Right kidney (tissue), 1 donor: ENCODE results near the gene GRIK2.

ENCODE experiments used
- DNase-seq: peaks from one replicate; pipeline ENCODE4 v3.0.0-alpha.2; 2016

GRIK2 gene

DNA sequence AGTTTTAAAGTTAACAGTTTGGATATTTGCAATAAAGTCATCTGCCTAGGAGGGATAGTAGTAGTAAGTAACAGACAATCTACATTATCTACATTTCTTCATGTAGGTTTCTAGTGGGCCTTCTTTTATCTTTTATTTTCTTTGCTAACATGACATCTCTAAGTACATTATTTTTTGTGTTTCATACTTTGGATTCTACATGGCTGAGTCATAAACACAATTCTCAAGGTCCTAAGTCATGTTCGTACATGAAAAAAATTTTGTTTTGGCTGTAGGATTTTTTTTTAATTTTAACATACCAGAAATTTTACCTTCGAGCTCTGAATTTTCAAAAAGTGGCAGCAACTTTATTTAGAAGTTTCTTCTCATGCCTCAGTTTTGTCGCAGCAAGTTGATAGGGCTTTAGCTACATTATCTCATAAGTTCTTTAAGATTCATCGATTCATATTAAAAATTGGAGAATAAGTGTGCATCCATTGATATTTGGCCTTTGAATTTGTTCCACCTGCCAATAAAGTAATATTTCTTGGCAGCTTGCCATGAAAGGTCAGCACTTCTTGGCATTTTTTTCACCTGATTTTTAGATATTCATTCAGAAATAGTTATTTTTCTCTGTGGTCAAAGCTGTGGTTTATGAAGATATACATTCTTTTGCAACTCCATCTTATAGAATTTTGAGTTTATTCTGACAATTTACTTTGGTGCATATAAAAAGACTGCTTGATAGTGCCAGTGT, 146.2 kb downstream of the GRIK2 start:
- DNase-seq = no peak

GRCh38 chr6:101541894-101542293, 148.4 kb downstream of the GRIK2 start:
- DNase-seq = no peak

DNA sequence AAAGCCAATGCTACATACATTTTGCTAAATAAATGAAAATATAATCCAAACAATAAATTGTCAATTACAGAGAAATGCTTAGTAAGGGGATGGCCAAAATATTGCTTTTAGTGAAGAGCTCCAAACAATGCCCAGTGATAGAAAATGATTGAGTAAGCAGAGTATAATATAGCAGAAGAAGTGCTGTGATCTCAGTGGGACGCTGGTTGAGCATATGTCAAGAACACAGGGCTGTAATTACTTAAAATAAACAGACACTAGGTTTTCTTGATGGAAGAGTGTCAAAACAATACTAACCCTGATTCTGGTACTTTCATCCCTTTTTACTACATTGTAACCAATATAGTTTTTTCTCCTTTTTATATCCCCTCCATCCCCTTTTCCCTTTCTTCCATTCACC, 150.3 kb downstream of the GRIK2 start:
- no peak for DNase-seq

DNA sequence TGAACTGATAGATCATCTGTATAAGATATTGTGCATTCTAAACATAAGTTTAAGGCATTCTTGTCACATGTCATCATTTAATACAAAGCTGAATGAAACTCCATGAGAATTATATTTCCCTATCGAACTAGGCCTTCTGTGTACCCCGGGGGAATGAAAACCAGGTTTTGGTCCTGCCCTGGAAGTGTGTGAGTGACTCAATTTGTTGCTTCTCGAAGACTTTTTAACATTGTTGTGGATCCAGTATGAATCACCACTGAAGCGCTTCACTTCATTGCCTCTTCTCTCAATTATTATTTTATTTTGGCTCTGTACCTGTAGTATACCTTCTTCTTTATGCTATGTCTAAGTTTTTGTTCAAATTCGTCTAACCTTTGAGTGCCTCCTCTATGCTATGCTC, 150.8 kb downstream of the GRIK2 start:
- no peak for DNase-seq

DNA sequence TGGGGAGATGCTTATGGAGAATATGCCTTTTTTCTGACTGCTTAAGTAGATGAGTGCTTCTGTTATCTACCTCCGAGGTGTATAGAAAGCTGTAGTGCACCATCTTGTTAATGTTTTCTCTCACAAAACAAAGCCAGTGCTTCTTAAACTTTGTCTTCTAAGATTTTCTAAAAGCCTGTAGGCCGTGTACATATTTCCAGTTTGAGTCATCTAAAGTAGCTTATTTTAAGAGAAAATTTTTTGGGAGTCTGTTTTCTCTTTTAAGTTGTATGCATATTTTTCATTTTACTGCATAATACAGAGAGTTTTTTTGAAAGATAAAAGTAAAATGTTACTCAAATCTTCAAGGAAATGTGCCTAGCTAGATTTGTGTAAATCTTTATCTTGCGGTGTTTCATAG, 151.7 kb downstream of the GRIK2 start:
- DNase-seq = no peak

- DNase-seq = no peak
Measured at GRCh38 chr6:101550451-101550850, 156.9 kb downstream of the GRIK2 start.

DNA sequence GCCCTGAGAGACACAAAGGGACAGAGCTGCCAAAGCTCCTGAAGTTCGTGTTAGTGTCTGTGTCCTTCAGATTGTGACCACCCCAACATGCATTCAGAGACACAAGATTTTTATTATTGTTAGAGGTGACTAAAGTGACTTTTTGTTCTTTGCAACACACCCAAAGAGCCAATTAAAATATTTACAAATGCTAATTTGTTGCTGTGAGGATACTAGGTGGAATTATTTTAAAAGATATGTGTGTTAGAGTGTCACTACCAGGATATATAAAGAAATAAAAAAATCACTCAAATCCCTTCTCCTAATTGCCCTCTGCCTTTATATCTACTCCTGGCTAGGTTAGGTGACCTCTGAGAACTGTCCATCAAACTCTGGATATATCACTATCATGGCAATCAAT, 160.7 kb downstream of the GRIK2 start:
- DNase-seq = no peak

GRCh38 chr6:101558712-101559111, 165.2 kb downstream of the GRIK2 start:
- DNase-seq = no peak

DNA sequence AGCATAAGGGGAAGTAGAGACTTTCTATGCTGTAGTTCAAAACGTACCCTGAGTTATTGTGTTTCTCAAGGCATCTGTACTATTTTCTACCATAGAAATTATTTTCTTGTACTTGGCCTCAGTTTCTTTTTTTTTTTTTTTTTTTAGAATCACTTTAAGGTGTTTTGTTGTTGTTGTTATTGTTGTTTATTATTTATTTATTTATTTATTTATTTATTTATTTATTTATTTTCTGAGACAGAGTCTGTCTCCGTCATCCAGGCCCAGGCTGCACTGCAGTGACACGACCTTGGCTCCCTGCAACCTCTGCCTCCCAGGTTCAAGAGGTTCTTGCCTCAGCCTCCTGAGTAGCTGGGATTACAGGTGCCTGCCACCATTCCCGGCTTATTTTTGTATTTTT, 179.1 kb downstream of the GRIK2 start:
- no peak for DNase-seq

GRCh38 chr6:101577091-101577490, 183.6 kb downstream of the GRIK2 start:
- DNase-seq = no peak

DNA sequence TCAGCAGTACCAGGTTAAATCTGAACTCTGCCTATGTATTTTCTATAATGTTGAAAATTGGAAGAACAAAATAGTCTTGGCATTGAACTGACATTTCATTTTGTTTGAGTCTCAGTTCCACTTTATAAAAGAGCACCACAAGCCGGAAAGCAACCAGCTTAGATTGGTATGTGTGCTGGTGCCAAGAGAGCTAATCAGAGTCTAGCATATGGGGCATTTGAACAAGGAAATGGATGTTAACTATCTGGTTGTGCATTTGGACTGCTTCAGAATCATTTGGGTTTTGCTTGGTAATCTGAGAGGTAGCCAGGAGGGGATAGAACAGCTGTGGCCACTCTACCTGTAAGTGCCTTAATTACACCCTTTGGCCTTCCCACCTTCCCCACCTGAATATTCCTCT, 184.8 kb downstream of the GRIK2 start:
- no peak for DNase-seq

DNA sequence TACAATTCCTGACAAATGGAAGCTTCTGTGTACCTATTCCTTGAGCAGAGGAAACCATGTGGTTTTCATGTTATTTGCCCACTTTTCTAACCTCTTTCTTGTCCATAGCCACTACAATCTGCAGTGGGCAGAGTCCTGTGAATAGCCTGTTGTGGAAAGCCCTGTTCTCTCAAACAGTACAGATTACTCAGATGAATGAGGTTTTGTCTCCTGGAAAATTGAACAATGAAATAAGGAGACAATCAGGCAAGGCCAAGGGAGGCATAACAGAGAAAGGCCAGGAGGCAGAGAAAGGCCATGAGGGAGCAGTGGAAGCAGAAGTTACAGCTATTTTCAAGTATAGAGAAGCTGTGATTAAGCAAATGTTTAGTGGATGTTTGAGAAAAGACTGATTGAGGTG, 189.3 kb downstream of the GRIK2 start:
- DNase-seq = no peak

DNA sequence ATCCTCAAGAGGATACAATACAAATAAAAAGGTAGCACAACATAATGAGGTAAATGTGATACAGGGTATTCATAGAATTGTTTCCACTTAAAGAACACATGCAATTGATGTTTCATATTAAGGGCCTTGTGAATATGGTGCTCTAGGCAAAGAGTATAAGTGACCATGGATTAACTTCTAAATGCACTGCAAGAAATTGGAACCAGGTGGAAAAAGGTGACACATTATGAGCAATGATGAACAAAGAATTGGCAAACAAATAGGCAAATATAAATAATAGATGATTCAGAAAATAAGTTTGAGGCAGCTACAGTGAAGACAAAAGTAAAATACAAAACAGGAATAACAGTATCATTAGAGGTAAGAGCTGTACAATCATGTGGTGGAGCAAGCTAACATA, 192.0 kb downstream of the GRIK2 start:
- no peak for DNase-seq

- no peak for DNase-seq
Measured at GRCh38 chr6:101588343-101588742, 194.8 kb downstream of the GRIK2 start.

DNA sequence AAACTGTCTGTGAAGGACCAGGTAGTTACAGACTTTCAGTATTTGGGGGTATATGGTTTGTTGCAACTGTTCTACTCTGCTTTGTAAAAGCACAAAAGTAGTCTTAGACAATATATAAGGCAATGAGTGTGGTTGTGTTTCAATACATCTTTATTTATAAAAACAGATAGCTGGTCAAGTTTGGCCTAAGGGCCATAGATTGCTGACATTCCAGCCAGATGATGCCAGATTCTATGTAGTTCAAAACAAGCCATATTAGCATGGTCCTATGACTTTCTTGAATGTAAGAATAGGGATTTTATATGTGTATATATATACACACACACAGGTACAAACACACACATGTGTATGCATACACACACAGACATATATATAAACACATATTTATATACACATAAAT, 201.8 kb downstream of the GRIK2 start:
- DNase-seq = no peak

DNA sequence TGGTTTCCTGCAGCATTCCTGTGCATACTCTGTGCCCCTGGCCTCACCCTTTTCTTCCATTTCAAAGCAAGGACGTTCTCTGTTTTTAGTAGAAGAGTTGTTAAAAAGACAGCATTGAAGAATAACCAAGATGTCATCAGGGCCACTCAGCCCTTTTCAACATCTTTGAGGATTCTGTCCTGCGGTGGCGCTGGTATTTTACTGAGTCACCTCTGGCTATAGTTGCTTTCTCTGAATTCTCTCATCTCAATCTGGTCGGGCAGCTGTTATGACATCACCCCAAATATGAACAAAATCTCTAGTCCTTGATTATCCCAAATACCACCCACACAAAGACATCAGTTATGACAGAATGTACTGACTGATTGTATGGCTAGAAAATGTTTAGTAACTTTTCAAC, 204.2 kb downstream of the GRIK2 start:
- no peak for DNase-seq

DNA sequence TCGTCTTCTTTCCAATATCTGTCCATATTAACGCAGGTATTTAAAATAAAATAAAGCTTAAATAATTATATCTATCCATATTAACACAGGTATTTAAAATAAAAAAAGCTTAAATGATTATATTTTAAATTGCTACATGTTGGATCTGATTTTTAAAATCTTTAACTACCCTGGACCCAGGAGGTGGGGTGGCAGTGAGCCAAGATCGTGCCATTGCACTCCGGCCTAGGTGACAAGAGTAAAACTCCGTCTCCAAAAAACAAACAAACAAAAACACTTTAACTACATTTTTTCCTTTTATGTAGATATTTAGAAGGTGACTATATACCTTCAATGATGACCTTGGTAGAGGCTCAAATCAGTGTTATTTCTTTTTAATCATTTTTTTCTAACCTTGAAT, 211.9 kb downstream of the GRIK2 start:
- DNase-seq = no peak

DNA sequence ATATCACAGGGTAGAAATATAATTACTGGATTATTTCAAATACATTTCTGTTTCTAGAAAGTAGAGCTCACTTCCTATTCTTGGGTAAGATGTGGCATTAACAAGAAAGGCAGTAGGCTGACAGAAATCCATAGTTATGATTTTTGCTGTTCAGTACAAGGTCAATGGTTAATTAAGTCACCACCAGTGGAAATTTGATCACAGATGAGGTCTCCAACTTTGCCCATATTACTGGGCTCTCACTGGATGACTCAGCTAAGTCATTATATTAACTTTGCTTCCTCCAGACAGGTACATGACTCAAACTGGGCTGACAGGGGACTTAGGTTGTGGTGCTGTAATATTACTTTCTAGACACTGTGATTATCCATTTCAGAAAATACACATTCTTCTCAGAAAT, 212.4 kb downstream of the GRIK2 start:
- DNase-seq = no peak

DNA sequence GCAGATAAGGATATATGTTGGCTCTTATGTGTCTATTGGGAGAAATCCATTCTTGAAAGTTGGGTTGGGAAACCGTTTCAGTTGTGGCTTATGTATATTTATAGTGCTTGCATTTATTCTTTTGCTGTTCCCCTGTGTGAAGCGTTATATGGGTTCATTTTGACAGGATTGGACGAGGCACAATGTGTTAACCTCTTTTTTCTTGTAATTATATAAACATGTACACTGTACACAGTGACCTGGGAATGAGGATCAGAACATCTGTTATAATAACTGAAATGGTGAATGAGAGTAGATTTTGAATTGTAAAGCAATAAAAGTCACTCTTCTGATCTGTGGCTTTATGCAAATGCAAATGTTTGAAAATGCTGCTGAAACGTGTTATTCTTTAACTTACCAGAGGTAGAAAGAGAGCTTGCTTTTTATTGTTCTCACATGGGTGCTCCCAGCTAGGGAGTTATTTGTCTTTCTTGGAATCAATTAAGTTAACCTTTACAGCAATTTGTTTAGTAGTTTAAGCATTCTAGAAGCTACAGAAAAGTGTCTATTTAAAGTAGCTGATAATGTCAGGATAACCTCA, 213.7 kb downstream of the GRIK2 start:
- DNase-seq = peak; percentile 15

DNA sequence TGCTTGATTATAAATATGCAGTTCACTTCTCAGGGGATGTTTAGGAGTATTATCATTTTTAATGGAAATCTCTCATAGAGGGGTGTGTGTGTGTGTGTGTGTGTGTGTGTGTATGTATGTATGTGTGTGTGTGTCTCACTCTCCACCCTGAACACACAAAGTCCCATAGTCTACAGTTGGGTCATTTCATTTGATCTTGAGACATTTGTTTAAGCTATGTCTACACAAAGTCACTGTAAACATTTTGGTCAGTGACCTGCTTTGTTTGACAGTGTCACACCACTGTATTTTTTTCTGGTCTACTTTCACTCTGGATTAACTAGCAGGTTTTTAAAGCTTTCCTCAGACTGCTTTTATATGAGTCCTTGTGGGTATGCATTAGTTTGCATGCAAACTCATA, 215.2 kb downstream of the GRIK2 start:
- DNase-seq = no peak

- DNase-seq = no peak
Measured at GRCh38 chr6:101613556-101613955, 220.0 kb downstream of the GRIK2 start.

- no peak for DNase-seq
Measured at GRCh38 chr6:101614774-101615173, 221.3 kb downstream of the GRIK2 start.

DNA sequence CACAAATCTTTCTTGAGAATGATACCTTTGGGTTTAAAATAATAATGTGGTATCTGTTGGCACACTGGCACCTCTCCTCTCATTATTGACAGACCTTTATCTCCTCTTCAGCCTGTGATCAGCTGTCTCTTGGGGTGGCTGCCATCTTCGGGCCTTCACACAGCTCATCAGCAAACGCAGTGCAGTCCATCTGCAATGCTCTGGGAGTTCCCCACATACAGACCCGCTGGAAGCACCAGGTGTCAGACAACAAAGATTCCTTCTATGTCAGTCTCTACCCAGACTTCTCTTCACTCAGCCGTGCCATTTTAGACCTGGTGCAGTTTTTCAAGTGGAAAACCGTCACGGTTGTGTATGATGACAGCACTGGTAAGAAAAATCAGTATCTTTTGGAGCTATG, 232.8 kb downstream of the GRIK2 start:
- no peak for DNase-seq

DNA sequence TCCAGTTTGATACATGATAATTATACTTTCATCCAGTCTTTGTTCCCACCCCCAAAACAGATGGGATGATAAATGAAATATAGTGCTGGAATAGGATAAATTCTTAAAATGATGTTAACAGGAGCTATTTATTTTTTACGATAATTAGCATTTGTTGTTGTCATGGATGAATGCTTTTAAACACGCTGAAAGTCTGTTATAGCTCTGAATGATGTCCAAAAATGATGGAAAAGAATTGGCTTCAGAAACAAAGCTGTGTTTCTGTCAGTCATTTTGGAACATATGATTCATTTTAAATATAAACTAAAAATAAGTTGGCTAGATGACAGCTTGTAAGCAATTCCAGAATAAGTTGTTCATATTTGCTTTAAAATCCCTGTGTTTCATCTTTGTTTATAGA, 237.4 kb downstream of the GRIK2 start:
- DNase-seq = no peak

GRCh38 chr6:101633081-101633480, 239.6 kb downstream of the GRIK2 start:
- DNase-seq = no peak
